ENCODE data around the gene MYO16. TPM values are rescaled to one million over a fixed set of nuclear protein-coding genes. Genes with fewer than 3 reads are reported as not detected.

MYO16 gene
- total RNA-seq, 1 donor from 2014 or later = 0.24 TPM

DNA sequence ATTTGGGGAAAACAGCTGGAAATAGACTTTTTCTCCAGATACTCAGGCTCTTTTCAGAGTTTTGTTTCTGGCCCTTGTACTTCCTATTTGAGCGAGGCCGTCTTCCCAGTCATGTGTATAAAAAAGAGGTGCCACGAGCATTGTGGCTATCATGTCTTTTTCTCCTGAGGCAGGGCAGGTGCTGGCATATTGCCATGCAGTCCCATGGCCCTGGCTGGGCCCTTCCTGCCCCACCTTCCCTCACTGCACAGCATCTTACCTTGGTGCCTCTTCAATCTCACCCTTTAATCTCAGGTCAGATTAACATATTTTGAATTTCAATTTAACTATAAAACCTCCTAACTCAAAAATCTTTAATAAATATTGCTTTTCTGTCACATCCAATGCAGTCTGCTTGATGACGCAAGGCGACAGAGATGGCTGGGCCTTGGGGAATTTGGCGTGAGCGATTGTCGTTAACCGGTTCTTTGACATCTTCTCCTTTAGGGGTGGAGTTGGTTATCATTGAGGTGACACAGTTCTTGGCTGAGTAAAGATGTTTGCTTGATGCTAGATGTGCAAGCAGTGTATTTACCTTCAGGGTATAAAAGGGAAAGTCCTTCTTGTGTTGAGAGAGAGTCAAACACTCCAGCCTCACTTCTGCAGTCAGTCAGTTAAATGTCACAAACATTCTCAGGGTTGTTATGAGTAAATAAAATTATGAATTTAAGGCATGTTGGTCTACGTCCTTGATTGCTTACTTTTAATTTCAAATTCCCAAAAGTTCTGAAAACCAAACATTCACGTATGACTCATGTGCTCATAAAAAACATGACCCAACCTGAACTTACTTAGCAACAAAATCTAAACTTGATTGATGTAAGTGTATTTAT, 289.9 kb downstream of the MYO16 start:
- Histone ChIP-seq H3K36me3 (no peaks in the 10 kb centered on the region), H3K27me3 (ENCODE audit: low read depth) (no peaks in the 10 kb centered on the region), H3K9me3 (no peaks in the 10 kb centered on the region), H3K27ac (no peak overlapping the region), H3K4me3 (no peak overlapping the region), H3K4me1 (peaks cover 11% of the 10 kb centered on the region)
- intact Hi-C loops (cut with DNase I) = no loop called here
- TF ChIP-seq, protein P1, sequence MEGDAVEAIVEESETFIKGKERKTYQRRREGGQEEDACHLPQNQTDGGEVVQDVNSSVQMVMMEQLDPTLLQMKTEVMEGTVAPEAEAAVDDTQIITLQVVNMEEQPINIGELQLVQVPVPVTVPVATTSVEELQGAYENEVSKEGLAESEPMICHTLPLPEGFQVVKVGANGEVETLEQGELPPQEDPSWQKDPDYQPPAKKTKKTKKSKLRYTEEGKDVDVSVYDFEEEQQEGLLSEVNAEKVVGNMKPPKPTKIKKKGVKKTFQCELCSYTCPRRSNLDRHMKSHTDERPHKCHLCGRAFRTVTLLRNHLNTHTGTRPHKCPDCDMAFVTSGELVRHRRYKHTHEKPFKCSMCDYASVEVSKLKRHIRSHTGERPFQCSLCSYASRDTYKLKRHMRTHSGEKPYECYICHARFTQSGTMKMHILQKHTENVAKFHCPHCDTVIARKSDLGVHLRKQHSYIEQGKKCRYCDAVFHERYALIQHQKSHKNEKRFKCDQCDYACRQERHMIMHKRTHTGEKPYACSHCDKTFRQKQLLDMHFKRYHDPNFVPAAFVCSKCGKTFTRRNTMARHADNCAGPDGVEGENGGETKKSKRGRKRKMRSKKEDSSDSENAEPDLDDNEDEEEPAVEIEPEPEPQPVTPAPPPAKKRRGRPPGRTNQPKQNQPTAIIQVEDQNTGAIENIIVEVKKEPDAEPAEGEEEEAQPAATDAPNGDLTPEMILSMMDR (IDR thresholded peaks at IDR 0.05) = no peak
- ATAC-seq (peak; percentile 69 to 88), DNase-seq (no peak)

DNA sequence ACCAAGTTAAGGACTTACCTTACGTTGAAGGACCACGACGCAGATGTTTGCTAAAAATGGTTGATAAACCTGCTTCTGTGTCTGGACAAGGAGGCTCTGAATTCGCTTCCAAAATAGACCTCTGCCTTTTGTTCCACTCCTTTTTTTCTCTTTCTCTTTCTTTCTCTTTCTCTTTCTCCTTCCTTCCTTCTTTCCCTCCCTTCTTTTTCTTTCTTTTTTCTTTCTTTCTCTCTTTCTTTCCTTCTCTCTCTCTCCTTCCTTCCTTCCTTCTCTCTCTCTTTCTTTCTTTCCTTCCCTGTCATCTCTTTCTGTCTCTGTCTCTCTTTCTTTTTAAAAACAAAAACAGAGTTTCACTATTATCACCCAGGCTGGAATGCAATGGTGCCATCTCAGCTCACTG, 290.7 kb downstream of the MYO16 start:
- Histone ChIP-seq H3K27me3 (ENCODE audit: low read depth) (no peaks in the 10 kb centered on the region), H3K4me3 (no peak overlapping the region), H3K27ac (no peak overlapping the region), H3K4me1 (peaks cover 11% of the 10 kb centered on the region), H3K36me3 (no peaks in the 10 kb centered on the region), H3K9me3 (no peaks in the 10 kb centered on the region)
- intact Hi-C loops (cut with DNase I) = no loop called here
- no peak for DNase-seq
- TF ChIP-seq, protein P1 (IDR thresholded peaks at IDR 0.05) = no peak
- ATAC-seq = no peak

DNA sequence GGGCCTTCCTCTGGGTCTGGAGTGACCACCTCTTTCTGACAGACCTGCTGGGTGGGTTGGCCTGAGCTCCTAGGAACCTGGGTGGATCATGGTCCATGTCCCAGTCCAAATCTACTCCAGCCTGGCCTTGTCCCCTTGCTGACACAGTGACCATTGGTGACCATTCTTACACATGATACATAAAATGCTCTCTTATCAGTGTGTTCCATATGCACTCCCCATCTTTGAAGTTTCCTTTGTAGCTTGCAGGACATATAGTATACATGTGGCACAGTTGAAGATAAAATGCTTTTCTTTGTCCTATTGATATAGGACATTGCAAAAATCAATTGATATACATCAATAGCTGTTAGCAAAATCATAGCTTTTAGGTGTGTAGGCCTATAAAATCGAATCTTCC, 291.8 kb downstream of the MYO16 start:
- Histone ChIP-seq H3K4me3 (no peak overlapping the region), H3K36me3 (no peaks in the 10 kb centered on the region), H3K9me3 (no peaks in the 10 kb centered on the region), H3K4me1 (peaks cover 1% of the 10 kb centered on the region), H3K27ac (no peak overlapping the region), H3K27me3 (ENCODE audit: low read depth) (no peaks in the 10 kb centered on the region)
- no peak for ATAC-seq
- no peak for DNase-seq
- intact Hi-C loops (cut with DNase I) = no loop called here
- TF ChIP-seq, protein P1 (IDR thresholded peaks at IDR 0.05) = no peak

DNA sequence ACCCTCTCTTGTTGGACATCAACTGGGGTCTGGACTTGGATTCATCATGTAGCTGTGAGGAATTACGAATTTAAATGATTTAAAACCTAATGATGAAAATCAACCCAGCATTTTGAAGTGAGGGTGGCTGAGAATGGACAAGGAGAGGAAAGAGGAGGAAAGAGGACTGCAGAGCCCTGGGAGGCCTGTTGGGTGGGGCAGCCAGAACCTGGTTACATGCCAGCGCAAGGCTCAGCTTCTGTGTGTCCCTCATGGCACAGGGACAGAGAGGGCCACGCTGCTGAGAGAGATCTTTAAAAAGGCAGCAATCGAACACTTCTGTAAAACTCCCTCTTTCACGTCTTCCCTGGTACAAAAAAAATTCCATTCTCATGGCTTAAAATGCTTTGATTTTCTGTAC, 292.7 kb downstream of the MYO16 start:
- ATAC-seq = no peak

DNA sequence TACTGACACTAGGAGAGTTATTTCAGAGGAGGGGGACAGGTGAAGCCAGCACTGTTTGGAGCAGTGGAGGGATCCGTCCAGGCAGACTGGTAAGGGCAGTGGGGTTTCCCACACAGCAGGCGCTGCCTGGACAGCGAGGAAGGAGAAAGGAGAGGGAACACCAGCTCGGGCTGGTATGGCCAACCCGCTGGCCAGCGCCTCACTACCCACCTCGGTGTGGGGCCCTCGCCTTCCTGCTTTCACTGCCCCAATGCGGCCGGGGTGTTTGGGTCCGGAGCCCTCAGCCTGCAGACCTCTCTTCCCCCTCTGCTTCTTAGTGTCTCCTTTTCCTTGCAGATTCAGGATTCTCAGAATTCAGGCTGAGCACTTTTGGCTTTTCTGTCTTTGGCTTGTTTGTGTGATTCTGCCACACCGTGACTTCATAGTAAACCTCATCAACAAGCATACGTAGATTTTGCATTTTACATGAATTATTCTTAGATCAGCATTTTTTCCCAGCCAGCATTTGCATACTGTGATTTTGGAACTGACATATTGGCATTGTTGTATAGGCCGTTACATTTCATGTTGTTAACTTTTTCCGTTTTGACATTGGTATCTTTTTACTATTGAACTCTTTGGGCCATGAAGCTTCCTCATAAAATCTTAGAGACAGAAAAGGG, 294.1 kb downstream of the MYO16 start:
- Histone ChIP-seq H3K36me3 (no peaks in the 10 kb centered on the region), H3K4me3 (no peak overlapping the region), H3K27me3 (ENCODE audit: low read depth) (no peaks in the 10 kb centered on the region), H3K4me1 (no peaks in the 10 kb centered on the region), H3K27ac (no peak overlapping the region), H3K9me3 (no peaks in the 10 kb centered on the region)
- TF ChIP-seq, protein P1 (IDR thresholded peaks at IDR 0.05) = no peak
- intact Hi-C loops (cut with DNase I) = no loop called here
- DNase-seq (no peak), ATAC-seq (no peak)

More for the DNA sequence above, 292.7 kb downstream of the MYO16 start:
- Histone ChIP-seq H3K4me1 (no peaks in the 10 kb centered on the region), H3K27ac (no peak overlapping the region), H3K9me3 (no peaks in the 10 kb centered on the region), H3K27me3 (ENCODE audit: low read depth) (no peaks in the 10 kb centered on the region), H3K4me3 (no peak overlapping the region), H3K36me3 (no peaks in the 10 kb centered on the region)
- DNase-seq = no peak
- TF ChIP-seq, protein P1 (IDR thresholded peaks at IDR 0.05) = no peak
- intact Hi-C loops (cut with DNase I) = no loop called here
